GM19395 (cell line): ENCODE data around the gene LAMA2.
A peak's percentile ranks its signal among the peaks of the same experiment; 100 is the strongest.

Experiments used
- ATAC-seq: cut with Tn5 transposase; IDR thresholded peaks from one replicate; pipeline ENCODE4 v1.9.1; 2021; ENCODE audit warnings: mild to moderate bottlenecking, moderate library complexity; ENCODE audit not compliant: unreplicated experiment

LAMA2 gene

GRCh38 chr6:129416337-129416990 is 533.5 kb downstream of the LAMA2 start:
- no peak for ATAC-seq

- no peak for ATAC-seq
Observed at GRCh38 chr6:129417416-129418086, 534.6 kb downstream of the LAMA2 start.

- ATAC-seq: no peak
Observed at GRCh38 chr6:129419324-129419723, 536.4 kb downstream of the LAMA2 start.

DNA sequence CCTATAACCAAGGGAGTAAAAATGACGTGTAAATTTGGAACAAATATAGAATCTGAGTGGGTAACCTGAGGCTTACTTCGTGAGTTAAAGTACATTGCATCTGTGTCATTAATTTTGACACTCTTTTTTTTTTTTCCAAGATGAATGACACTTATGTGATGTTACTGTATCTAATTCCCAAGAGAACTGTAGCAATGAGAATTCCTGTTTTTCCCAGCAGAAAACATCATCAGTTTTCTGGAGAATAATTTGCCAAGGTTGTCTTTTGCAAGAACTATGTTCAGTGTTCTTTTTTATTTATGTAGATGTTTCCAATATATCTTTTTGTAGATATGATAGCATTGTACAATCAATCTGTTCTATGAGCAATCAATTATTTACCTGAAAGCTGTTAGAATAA is 543.4 kb downstream of the LAMA2 start:
- no peak for ATAC-seq

DNA sequence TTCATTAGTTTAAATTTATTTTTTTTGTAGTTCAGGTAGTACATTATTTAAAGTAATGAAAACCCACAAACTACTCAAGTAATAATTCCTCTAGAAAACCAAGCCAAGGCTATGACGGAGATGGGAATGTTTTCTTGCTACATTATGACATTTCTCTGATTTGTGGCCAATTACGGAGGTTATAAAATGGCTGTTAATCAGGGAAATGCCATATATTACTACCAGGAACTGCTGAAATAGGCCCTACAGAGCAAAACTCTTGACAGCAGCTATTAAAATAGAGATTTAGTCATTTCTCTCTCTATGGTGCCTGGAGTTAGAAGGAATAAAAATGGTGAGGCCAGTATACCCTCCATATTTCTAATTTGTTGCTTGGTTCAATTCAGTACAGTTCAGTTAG is 547.0 kb downstream of the LAMA2 start:
- no peak for ATAC-seq

- ATAC-seq: no peak
Observed at GRCh38 chr6:129432738-129433137, 549.8 kb downstream of the LAMA2 start.

GRCh38 chr6:129434091-129434490 is 551.2 kb downstream of the LAMA2 start:
- no peak for ATAC-seq

DNA sequence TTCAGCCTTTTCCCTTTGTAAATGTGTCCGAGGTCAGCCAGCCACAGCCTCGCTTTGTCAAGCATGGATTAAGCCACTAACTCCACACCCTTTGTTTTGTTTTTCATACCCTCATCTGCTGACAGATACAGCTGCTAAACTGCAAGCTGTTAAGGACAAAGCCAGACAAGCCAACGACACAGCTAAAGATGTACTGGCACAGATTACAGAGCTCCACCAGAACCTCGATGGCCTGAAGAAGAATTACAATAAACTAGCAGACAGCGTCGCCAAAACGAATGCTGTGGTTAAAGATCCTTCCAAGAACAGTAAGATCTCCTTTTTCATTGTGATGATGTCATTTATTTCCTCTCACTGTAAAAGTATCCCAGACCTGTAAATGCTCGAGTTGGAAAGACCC is 557.8 kb downstream of the LAMA2 start:
- no peak for ATAC-seq

GRCh38 chr6:129444683-129445082 is 561.7 kb downstream of the LAMA2 start:
- no peak for ATAC-seq

DNA sequence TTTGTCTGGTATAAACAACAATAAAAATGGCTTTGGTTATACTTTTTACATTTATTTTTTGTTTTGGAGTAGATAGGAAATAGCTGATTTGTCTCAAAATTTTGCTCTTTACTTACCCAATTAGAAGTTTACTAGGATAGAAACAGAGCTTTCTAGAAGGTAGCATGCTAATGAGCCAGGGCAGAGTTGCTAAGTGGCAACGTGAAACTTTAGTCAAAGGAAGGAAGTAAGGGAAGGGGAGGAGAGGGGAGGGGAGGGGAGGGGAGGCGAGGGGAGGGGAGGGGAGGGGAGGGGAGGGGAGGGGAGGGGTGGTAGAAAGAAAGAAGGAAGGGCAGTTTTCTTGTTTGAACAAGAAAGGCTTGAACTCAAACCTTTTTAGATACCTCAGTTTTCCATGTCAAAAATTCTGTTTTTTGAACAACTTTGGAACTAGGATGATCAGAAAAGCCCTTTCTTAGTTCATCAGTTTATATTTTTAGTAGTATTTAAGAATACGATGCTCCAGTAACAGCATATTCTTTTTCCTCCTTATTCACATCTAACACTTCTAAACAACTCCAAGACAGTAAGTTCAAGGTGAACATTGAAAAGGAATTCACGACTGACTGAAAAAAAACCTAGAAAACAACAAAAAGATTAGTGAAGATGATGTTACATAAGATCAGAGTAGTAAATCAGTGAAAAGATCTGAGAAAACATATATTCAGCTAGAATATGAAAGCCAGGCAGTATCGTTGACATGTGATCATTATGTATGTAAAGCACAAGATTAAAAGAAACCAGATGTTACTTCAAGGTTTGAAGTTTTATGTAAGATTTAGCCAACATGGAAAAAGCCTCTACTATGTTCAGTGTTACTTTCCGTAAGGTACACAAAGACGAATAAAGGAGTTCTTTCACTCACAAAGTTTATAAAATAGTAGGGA is 563.6 kb downstream of the LAMA2 start:
- no peak for ATAC-seq

DNA sequence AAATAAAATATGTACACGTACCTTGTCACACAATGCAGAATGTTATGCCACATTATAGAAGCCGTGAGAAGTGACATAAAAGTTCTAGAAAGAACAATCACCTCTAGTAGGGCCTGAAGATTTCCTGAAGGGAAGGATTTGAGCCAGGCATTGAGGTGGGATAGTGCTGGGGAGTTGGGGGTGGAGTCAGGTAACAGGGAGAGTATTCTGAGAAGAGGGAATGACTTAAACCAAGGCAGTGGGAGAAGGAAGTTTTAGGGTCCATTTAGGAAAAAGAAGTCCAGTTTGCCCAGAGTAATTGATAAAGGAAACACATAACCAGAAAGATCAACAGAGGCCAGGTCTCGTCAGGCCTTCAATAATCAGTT is 564.2 kb downstream of the LAMA2 start:
- ATAC-seq: no peak

DNA sequence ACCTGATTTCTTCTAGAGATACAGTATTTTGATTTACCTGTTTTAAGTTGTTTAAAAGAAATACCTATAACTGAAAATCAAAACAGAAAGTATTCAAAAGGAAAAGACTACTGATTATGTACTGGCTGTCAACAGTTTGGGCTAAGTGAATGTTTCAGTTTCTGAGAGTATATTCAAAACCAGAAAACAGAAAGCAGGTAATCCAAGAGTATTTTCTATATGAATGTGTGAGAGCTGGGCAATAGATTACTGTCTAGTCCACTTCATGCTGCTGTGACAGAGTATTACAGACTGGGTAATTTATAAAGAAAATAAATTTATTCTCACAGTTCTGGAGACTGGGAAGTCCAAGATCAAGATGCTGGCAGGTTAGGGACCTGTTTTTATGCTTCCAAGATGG is 566.0 kb downstream of the LAMA2 start:
- ATAC-seq: peak; percentile 100

DNA sequence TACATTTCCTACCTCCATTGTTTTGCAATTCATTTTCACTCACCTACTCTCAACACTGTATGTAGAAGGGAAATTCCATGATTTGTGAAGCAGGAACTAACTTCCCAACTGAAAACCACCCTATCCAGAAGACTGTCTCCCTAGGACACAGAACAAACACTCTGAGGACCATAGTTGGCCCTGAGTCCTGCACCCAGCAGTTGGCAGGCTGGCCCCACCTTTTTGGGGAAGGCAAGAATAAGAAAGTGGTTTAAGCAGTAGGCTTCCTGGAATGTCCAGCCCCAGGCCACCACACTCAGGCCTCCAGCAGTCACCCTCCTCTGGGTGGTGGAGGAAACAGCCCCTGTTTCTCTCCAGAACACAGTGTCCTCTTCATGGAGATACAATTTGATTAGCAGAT is 568.2 kb downstream of the LAMA2 start:
- ATAC-seq: no peak

- no peak for ATAC-seq
Observed at GRCh38 chr6:129453073-129453472, 570.1 kb downstream of the LAMA2 start.

GRCh38 chr6:129454488-129454887 is 571.5 kb downstream of the LAMA2 start:
- no peak for ATAC-seq

DNA sequence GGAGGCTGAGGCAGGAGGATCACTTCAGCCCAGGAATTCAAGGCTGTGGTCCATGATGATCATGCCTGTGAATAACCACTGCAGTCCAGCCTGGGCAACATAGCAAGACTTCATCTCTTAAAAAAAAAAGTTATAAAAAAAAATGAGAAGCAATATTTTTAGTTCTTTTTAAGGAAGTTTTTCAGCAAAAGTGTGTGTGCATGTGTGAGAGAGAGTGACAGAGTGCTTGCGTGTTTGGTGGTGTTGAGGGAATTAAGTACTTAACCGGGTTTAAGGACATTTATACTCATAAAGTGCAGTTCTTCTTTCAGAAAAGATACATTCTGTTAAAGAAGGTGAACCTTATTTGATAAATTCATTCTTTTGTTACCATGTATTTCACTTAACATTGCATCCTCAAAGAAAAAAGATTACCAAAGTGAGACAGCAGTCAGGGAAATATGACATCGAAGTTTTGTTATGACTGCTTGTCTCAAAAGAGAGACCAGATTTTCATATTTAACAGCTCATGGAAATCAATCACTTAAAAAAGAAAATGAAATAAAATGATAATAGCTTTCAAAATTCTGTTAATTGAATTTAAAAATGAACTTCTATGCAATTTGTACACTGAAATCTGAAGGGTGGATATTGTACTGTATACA is 572.3 kb downstream of the LAMA2 start:
- ATAC-seq: no peak

- no peak for ATAC-seq
Observed at GRCh38 chr6:129460221-129460620, 577.3 kb downstream of the LAMA2 start.

- ATAC-seq: no peak
Observed at GRCh38 chr6:129469070-129469662, 586.2 kb downstream of the LAMA2 start.

DNA sequence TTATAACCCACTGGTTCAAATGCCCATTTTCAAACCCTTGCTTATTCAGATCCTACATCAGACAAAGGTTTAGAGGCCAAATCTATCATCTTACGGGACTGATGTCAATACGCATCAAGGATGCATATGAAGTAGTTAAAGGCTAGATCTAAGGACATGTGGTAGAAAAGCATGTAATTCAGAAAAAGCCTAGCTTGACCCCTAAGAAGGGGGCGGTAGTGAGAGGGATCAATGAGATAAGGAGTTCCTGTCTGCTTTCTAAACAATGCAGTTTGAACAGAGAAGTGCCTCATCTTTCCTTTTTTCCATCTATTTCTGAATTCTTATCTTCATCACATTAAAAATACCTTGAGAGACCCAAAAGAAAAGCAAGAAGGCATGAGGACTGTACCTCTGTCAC is 589.3 kb downstream of the LAMA2 start:
- no peak for ATAC-seq

DNA sequence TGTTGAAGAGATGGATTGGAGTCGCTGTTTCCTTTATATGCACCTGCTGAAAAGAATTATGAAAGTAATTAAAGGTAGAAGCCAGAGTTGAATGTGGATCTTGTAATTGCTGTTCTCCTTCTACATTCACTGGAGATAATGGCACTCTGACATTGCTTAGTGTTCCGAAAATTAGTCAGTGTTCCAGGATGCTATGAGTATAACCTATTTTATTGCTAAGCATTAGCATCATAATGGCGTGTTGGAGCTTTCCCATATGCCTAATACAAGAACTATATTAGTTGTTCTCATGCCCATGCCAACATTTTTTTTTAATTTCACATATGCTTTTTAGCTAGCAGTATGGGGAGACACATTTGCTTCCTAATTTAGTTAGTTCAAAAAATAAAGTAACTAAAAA is 590.6 kb downstream of the LAMA2 start:
- no peak for ATAC-seq
